Measurements from ENCODE around the gene NFIA.

Gene NFIA

DNA sequence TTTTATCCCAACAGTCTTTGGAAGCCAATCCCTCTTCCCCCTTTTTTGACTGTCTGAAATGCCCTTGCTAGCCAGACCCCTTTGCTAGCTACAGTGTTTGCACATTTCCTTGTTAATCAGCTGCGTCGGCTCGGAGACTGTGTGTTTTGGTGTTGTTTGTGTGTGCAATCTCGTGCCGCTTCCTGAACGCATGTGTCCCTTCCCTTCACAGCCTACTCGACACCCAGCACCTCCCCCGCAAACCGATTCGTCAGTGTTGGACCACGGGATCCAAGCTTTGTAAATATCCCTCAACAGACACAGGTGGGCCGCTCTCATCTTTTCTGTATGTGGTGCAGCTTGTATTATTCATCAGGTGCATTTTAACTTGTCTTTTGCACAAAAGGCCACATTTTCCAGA is 343.9 kb downstream of the NFIA start:
- no peak for DNase-seq (ENCODE audit: insufficient read length, low spot score)
- no peak for TF ChIP-seq PAX5 (IDR thresholded peaks at IDR 0.05; ENCODE audit: insufficient read depth, low read length, severe bottlenecking)
- TF ChIP-seq TAF1 (IDR thresholded peaks at IDR 0.05; ENCODE audit: low read depth, low read length): no peak
- no peak for TF ChIP-seq SPI1 (IDR thresholded peaks at IDR 0.05; ENCODE audit: low read depth, low read length)
- TF ChIP-seq POLR2AphosphoS5 (IDR thresholded peaks at IDR 0.05; ENCODE audit: low read depth, low read length): no peak
- TF ChIP-seq POLR2A (IDR thresholded peaks at IDR 0.05; ENCODE audit: low read depth, low read length): no peak
- TF ChIP-seq POU2F2 (IDR thresholded peaks at IDR 0.05; ENCODE audit: low read depth, low read length): no peak
- no peak for FAIRE-seq

GRCh38 chr1:61426885-61427284 is 344.5 kb downstream of the NFIA start:
- DNase-seq (ENCODE audit: insufficient read length, low spot score) (no peak), FAIRE-seq (no peak)
- TF ChIP-seq POU2F2 (IDR thresholded peaks at IDR 0.05; ENCODE audit: low read depth, low read length): no peak
- TF ChIP-seq POLR2A (IDR thresholded peaks at IDR 0.05; ENCODE audit: low read depth, low read length): no peak
- no peak for TF ChIP-seq POLR2AphosphoS5 (IDR thresholded peaks at IDR 0.05; ENCODE audit: low read depth, low read length)
- TF ChIP-seq PAX5 (IDR thresholded peaks at IDR 0.05; ENCODE audit: insufficient read depth, low read length, severe bottlenecking): no peak
- TF ChIP-seq TAF1 (IDR thresholded peaks at IDR 0.05; ENCODE audit: low read depth, low read length): no peak
- no peak for TF ChIP-seq SPI1 (IDR thresholded peaks at IDR 0.05; ENCODE audit: low read depth, low read length)

- no peak for TF ChIP-seq SPI1 (IDR thresholded peaks at IDR 0.05; ENCODE audit: low read depth, low read length)
- TF ChIP-seq POLR2AphosphoS5 (IDR thresholded peaks at IDR 0.05; ENCODE audit: low read depth, low read length): no peak
- TF ChIP-seq PAX5 (IDR thresholded peaks at IDR 0.05; ENCODE audit: insufficient read depth, low read length, severe bottlenecking): no peak
- no peak for DNase-seq (ENCODE audit: insufficient read length, low spot score)
- FAIRE-seq: no peak
These were observed 345.1 kb downstream of the NFIA start for GRCh38 chr1:61427510-61427909.

GRCh38 chr1:61428146-61428545 is 345.8 kb downstream of the NFIA start:
- DNase-seq (ENCODE audit: insufficient read length, low spot score) (no peak), FAIRE-seq (no peak)
- TF ChIP-seq TAF1 (IDR thresholded peaks at IDR 0.05; ENCODE audit: low read depth, low read length) (no peak), POU2F2 (IDR thresholded peaks at IDR 0.05; ENCODE audit: low read depth, low read length) (no peak)

DNA sequence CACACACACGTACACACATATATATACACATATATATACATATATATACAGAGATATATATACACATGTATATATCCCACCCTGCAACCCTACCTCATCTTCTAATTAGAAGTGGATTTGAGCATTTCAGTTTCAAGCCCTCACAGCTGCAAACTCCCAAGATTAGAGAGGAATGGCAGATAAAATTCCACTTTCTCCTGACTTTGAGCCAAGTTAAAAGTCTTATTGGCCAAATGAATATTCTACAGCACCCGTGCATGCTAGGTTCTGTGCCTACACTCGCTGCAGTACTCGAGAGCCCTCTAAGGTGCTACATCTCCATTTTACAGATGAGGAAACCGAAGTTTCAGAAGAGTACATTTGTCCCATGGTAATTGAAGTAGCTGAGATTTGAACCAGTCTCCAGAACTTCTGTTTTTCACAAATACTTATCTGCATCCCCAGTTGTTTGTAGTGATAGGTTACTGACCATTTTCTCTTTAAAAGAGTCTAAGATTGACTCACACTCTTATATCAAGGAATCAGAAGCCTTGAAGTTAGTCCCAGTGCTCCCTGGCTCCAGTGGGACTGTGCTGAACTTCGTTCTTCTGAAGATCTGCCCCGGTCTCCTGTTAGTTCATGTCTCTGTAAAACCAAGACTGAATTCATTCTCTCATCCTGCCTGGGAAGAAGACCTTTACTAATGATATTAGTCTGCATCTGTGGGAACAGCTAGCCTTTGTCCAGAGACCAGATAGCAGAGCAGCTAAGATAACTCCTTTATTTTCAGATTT is 350.4 kb downstream of the NFIA start:
- FAIRE-seq: no peak
- no peak for DNase-seq (ENCODE audit: insufficient read length, low spot score)
- no peak for TF ChIP-seq TAF1 (IDR thresholded peaks at IDR 0.05; ENCODE audit: low read depth, low read length)
- no peak for TF ChIP-seq SPI1 (IDR thresholded peaks at IDR 0.05; ENCODE audit: low read depth, low read length)
- TF ChIP-seq POLR2A (IDR thresholded peaks at IDR 0.05; ENCODE audit: low read depth, low read length): no peak
- no peak for TF ChIP-seq POLR2AphosphoS5 (IDR thresholded peaks at IDR 0.05; ENCODE audit: low read depth, low read length)
- TF ChIP-seq PAX5 (IDR thresholded peaks at IDR 0.05; ENCODE audit: insufficient read depth, low read length, severe bottlenecking): no peak
- TF ChIP-seq POU2F2 (IDR thresholded peaks at IDR 0.05; ENCODE audit: low read depth, low read length): no peak

DNA sequence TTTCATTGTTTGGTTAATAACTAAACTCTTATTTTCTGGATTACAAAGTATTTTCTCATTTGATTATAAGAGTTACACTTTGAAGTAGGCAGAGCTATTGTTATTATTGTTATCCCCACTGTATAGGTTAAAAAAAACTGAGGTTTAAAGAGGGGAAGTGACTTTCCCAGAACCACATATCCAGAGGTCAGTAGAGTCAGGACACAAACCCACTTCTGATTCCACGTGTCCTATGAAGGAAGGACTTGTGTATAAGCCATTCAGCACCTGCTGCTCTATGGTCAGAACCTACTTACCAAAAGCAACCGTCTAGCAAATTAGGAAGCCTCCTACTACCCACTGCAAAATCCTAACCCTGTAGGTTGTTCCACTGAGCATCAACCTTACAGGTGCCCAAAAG is 351.3 kb downstream of the NFIA start:
- DNase-seq (ENCODE audit: insufficient read length, low spot score): no peak
- no peak for TF ChIP-seq SPI1 (IDR thresholded peaks at IDR 0.05; ENCODE audit: low read depth, low read length)
- TF ChIP-seq PAX5 (IDR thresholded peaks at IDR 0.05; ENCODE audit: insufficient read depth, low read length, severe bottlenecking): no peak
- no peak for TF ChIP-seq POLR2A (IDR thresholded peaks at IDR 0.05; ENCODE audit: low read depth, low read length)
- TF ChIP-seq TAF1 (IDR thresholded peaks at IDR 0.05; ENCODE audit: low read depth, low read length): no peak
- TF ChIP-seq POU2F2 (IDR thresholded peaks at IDR 0.05; ENCODE audit: low read depth, low read length): no peak
- TF ChIP-seq POLR2AphosphoS5 (IDR thresholded peaks at IDR 0.05; ENCODE audit: low read depth, low read length): no peak
- FAIRE-seq: no peak

- no peak for DNase-seq (ENCODE audit: insufficient read length, low spot score)
- TF ChIP-seq PAX5 (IDR thresholded peaks at IDR 0.05; ENCODE audit: insufficient read depth, low read length, severe bottlenecking) (no peak), SPI1 (IDR thresholded peaks at IDR 0.05; ENCODE audit: low read depth, low read length) (peak; percentile 48)
- FAIRE-seq: no peak
These were observed 351.9 kb downstream of the NFIA start for GRCh38 chr1:61434276-61434675.

DNA sequence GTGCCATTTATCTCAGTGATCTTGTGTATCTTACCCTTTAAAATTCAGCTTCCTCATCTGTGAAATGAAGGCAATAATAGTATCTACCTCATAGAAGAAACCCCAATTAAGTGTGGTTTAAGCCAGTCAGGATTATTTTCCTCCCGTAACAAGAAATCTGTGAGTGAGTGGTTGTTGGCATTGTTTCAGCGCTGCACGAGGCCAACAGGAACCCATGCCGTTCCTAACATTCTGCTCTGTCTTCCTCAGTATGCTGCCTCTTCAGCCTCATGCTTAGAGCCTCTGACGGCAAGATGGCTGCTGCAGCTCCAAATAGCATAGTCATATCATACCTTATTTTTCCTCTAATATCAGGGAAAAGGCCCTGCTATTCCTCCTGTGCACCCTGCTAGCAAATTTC is 352.9 kb downstream of the NFIA start:
- DNase-seq (ENCODE audit: insufficient read length, low spot score) (no peak), FAIRE-seq (no peak)
- no peak for TF ChIP-seq PAX5 (IDR thresholded peaks at IDR 0.05; ENCODE audit: insufficient read depth, low read length, severe bottlenecking)
- TF ChIP-seq POU2F2 (IDR thresholded peaks at IDR 0.05; ENCODE audit: low read depth, low read length): no peak
- no peak for TF ChIP-seq POLR2AphosphoS5 (IDR thresholded peaks at IDR 0.05; ENCODE audit: low read depth, low read length)
- no peak for TF ChIP-seq TAF1 (IDR thresholded peaks at IDR 0.05; ENCODE audit: low read depth, low read length)
- no peak for TF ChIP-seq SPI1 (IDR thresholded peaks at IDR 0.05; ENCODE audit: low read depth, low read length)
- TF ChIP-seq POLR2A (IDR thresholded peaks at IDR 0.05; ENCODE audit: low read depth, low read length): no peak

- DNase-seq (ENCODE audit: insufficient read length, low spot score) (no peak), FAIRE-seq (no peak)
- TF ChIP-seq POU2F2 (IDR thresholded peaks at IDR 0.05; ENCODE audit: low read depth, low read length): no peak
- no peak for TF ChIP-seq TAF1 (IDR thresholded peaks at IDR 0.05; ENCODE audit: low read depth, low read length)
- no peak for TF ChIP-seq PAX5 (IDR thresholded peaks at IDR 0.05; ENCODE audit: insufficient read depth, low read length, severe bottlenecking)
- no peak for TF ChIP-seq POLR2A (IDR thresholded peaks at IDR 0.05; ENCODE audit: low read depth, low read length)
- TF ChIP-seq POLR2AphosphoS5 (IDR thresholded peaks at IDR 0.05; ENCODE audit: low read depth, low read length): no peak
- no peak for TF ChIP-seq SPI1 (IDR thresholded peaks at IDR 0.05; ENCODE audit: low read depth, low read length)
These were observed 353.7 kb downstream of the NFIA start for GRCh38 chr1:61436016-61436415.

DNA sequence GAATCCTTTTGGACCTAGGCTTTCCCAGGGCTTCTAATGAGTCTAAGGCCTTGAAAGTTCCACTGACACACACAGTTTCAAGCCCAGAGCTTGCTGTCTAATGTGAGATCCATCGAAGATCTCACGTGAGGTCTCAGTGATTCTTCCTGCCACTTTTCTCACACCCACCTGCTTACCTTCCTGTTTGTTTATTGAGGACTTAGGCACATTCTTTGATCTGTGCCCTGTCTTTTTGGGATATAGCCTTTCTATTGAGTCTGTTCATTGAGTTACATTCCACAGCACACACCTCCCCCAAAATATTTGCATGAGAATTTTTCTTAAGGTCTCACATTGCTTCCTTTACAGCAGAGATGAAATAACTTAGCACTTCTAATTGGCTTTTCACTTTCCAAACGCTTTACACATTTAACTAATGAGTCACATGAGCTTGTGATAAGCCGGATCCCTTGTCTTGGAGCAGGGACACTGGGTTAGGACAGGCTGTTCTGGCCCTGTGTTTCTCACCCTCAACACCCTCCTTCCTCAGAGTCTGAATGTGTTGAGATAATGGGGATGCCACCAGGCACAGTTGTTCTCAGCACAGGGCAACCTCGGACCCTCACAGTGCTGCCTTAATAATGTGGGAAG is 354.2 kb downstream of the NFIA start:
- no peak for DNase-seq (ENCODE audit: insufficient read length, low spot score)
- FAIRE-seq: no peak
- no peak for TF ChIP-seq SPI1 (IDR thresholded peaks at IDR 0.05; ENCODE audit: low read depth, low read length)
- TF ChIP-seq POLR2AphosphoS5 (IDR thresholded peaks at IDR 0.05; ENCODE audit: low read depth, low read length): no peak
- no peak for TF ChIP-seq POLR2A (IDR thresholded peaks at IDR 0.05; ENCODE audit: low read depth, low read length)
- no peak for TF ChIP-seq TAF1 (IDR thresholded peaks at IDR 0.05; ENCODE audit: low read depth, low read length)
- no peak for TF ChIP-seq PAX5 (IDR thresholded peaks at IDR 0.05; ENCODE audit: insufficient read depth, low read length, severe bottlenecking)
- TF ChIP-seq POU2F2 (IDR thresholded peaks at IDR 0.05; ENCODE audit: low read depth, low read length): no peak

All from GM12891 (cell line).